GM23338 (cell line): ENCODE data around the gene DLX3. TPM values are rescaled to one million over a fixed set of nuclear protein-coding genes. Genes with fewer than 3 reads are reported as not detected.

Experiments
- ATAC-seq: fragments of 200-7000 bp; cut with Tn5 transposase; 3 replicates; pipeline ENCODE4 v1.9.1; 2020
- DNase-seq: peaks from one replicate; pipeline ENCODE4 v3.0.0-alpha.2; 2015; ENCODE audit warnings: low spot score
- H2AFZ ChIP-seq: fragments of 200-600 bp; sonication (generic); 2 replicates; pipeline ENCODE4 v1.8.0; 2016; ENCODE audit warnings: antibody characterized with exemption, mild to moderate bottlenecking, moderate library complexity
- H3F3A ChIP-seq: fragments of 200-600 bp; sonication (generic); replicated peaks from 2 replicates; pipeline ENCODE4 v1.8.0; 2017; ENCODE audit warnings: antibody characterized with exemption, mixed run types, low read depth
- H3K27ac ChIP-seq: fragments of 200-600 bp; sonication (generic); 2 replicates; pipeline ENCODE4 v1.6.1; 2016; ENCODE audit warnings: low read depth
- H3K27me3 ChIP-seq: fragments of 200-600 bp; sonication (generic); 2 replicates; pipeline ENCODE4 v1.8.0; 2016; ENCODE audit warnings: mild to moderate bottlenecking, mixed run types, moderate library complexity; ENCODE audit not compliant: insufficient read depth
- H3K36me3 ChIP-seq: fragments of 200-600 bp; sonication (generic); 2 replicates; pipeline ENCODE4 v1.8.0; 2016; ENCODE audit warnings: mild to moderate bottlenecking; ENCODE audit not compliant: insufficient read depth
- H3K4me1 ChIP-seq: fragments of 200-600 bp; sonication (generic); 2 replicates; pipeline ENCODE4 v1.8.0; 2016; ENCODE audit warnings: mild to moderate bottlenecking, moderate library complexity; ENCODE audit not compliant: insufficient read depth
- H3K4me2 ChIP-seq: fragments of 200-600 bp; sonication (generic); 2 replicates; pipeline ENCODE4 v1.7.1; 2017; ENCODE audit warnings: mixed run types
- H3K4me3 ChIP-seq: fragments of 200-600 bp; sonication (generic); 2 replicates; pipeline ENCODE4 v1.6.1; 2016; ENCODE audit warnings: mixed run types
- H3K79me2 ChIP-seq: fragments of 200-600 bp; sonication (generic); replicated peaks from 2 replicates; pipeline ENCODE4 v1.8.0; 2017; ENCODE audit warnings: mild to moderate bottlenecking; ENCODE audit not compliant: insufficient read depth
- H3K9me2 ChIP-seq: fragments of 200-600 bp; sonication (generic); 2 replicates; pipeline ENCODE4 v1.8.0; 2017; ENCODE audit not compliant: insufficient read depth
- H4K20me1 ChIP-seq: fragments of 200-600 bp; sonication (generic); replicated peaks from 2 replicates; pipeline ENCODE4 v1.8.0; 2017; ENCODE audit warnings: mild to moderate bottlenecking; ENCODE audit not compliant: insufficient read depth
- H3K27ac Mint-ChIP-seq: 2 replicates; pipeline ENCODE4 v1.8.0; 2020; ENCODE audit warnings: inconsistent platforms, mild to moderate bottlenecking, moderate library complexity, mixed read lengths
- H3K27me3 Mint-ChIP-seq: 3 replicates; pipeline ENCODE4 v1.8.0; 2022; ENCODE audit warnings: low read depth, mild to moderate bottlenecking, moderate library complexity, mixed read lengths, inconsistent platforms; ENCODE audit not compliant: insufficient read depth, poor library complexity
- H3K36me3 Mint-ChIP-seq: 3 replicates; pipeline ENCODE4 v1.8.0; 2021; ENCODE audit warnings: low read depth, mild to moderate bottlenecking, inconsistent platforms, moderate library complexity, mixed read lengths
- H3K4me1 Mint-ChIP-seq: 3 replicates; pipeline ENCODE4 v1.8.0; 2020; ENCODE audit warnings: mild to moderate bottlenecking, inconsistent platforms, mixed read lengths
- H3K4me3 Mint-ChIP-seq: 3 replicates; pipeline ENCODE4 v1.8.0; 2021; ENCODE audit warnings: moderate library complexity, mild to moderate bottlenecking, inconsistent platforms, mixed read lengths
- H3K9me3 Mint-ChIP-seq: 3 replicates; pipeline ENCODE4 v1.8.0; 2020; ENCODE audit warnings: moderate library complexity, mild to moderate bottlenecking, inconsistent platforms, mixed read lengths
- CREB1 ChIP-seq: fragments of 250-450 bp; sonication (Bioruptor Pico); IDR thresholded peaks from 2 replicates; pipeline ENCODE4 v1.5.0; 2020; ENCODE audit warnings: low read depth, mild to moderate bottlenecking, moderate library complexity
- NANOG ChIP-seq: IDR thresholded peaks from 2 replicates; pipeline ENCODE4 v1.6.1; 2016; ENCODE audit warnings: antibody characterized with exemption, borderline replicate concordance
- POLR2AphosphoS5 ChIP-seq: IDR thresholded peaks from 2 replicates; pipeline ENCODE4 v1.6.1; 2016; ENCODE audit warnings: antibody characterized with exemption, low read depth
- STAT1 ChIP-seq: IDR thresholded peaks from one replicate; pipeline ENCODE4 v1.6.1; 2016; ENCODE audit warnings: antibody characterized with exemption; ENCODE audit not compliant: unreplicated experiment
- ZNF331 ChIP-seq: fragments of 250-450 bp; sonication (Bioruptor Pico); IDR thresholded peaks from 2 replicates; pipeline ENCODE4 v1.5.0; 2020; ENCODE audit warnings: low read depth, mild to moderate bottlenecking, moderate library complexity
- polyA plus RNA-seq: library from polyadenylated mRNA; unstranded; fragments of >200 nt; fragmentation: Nextera tagmentation; extraction: Ambion mirVana; gene quantifications from 2 replicates; pipeline ENCODE4 v1.2.1, GENCODE V29; 2016
- total RNA-seq: library from RNA; depleted of rRNA; stranded (reverse); fragments of >200 nt; shearing (Covaris generic); gene quantifications from 2 replicates; pipeline ENCODE4 v1.2.3, GENCODE V29; 2014
- TF ChIP-seq, protein P1 (sequence below): IDR thresholded peaks from one replicate; pipeline ENCODE4 v1.6.1; 2018; ENCODE audit warnings: antibody characterized with exemption; ENCODE audit not compliant: unreplicated experiment
- TF ChIP-seq, protein P2 (sequence below), 2 experiments: fragments of 200-600 bp in 1 of 2; sonication (generic) in 1 of 2; conservative IDR thresholded peaks; 2 replicates each; pipeline versions ENCODE4 v1.5.1 to v1.6.1; 2016 to 2017; ENCODE audit warnings: antibody characterized with exemption in 2 of 2, low read depth in 2 of 2, mild to moderate bottlenecking in 2 of 2, moderate library complexity in 1 of 2
- TF ChIP-seq, protein P3 (sequence below): IDR thresholded peaks from 2 replicates; pipeline ENCODE4 v1.6.1; 2016; ENCODE audit warnings: antibody characterized with exemption
- TF ChIP-seq, protein P4 (sequence below): fragments of 250-450 bp; sonication (Bioruptor Pico); IDR thresholded peaks from 2 replicates; pipeline ENCODE4 v1.5.0; 2020; ENCODE audit warnings: mild to moderate bottlenecking, moderate library complexity

Gene DLX3
- total and polyA plus RNA-seq, 2 experiments from 2014 or later = 0.14 to 0.27 TPM

DNA sequence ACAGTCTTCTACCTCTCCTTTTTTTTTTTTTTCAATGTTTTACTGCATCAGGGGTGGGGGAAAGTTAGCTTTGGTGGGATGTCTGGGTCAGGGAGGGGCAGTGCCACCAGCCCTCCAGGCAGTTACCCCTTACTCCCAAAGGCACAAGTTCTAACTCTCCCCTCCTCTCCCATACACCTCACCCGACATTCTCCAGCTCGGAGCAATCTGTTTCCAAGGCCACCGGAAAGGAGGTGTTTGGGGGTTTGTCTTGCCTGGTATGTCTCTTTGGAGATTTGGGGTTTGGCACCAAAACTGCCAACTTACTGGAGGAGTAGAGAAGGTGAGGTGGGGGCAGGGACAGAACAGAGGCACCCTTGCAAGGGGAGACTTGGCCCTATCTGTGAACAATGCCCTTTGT lies 4.7 kb downstream of the DLX3 start (continued):
- TF ChIP-seq, protein P1, sequence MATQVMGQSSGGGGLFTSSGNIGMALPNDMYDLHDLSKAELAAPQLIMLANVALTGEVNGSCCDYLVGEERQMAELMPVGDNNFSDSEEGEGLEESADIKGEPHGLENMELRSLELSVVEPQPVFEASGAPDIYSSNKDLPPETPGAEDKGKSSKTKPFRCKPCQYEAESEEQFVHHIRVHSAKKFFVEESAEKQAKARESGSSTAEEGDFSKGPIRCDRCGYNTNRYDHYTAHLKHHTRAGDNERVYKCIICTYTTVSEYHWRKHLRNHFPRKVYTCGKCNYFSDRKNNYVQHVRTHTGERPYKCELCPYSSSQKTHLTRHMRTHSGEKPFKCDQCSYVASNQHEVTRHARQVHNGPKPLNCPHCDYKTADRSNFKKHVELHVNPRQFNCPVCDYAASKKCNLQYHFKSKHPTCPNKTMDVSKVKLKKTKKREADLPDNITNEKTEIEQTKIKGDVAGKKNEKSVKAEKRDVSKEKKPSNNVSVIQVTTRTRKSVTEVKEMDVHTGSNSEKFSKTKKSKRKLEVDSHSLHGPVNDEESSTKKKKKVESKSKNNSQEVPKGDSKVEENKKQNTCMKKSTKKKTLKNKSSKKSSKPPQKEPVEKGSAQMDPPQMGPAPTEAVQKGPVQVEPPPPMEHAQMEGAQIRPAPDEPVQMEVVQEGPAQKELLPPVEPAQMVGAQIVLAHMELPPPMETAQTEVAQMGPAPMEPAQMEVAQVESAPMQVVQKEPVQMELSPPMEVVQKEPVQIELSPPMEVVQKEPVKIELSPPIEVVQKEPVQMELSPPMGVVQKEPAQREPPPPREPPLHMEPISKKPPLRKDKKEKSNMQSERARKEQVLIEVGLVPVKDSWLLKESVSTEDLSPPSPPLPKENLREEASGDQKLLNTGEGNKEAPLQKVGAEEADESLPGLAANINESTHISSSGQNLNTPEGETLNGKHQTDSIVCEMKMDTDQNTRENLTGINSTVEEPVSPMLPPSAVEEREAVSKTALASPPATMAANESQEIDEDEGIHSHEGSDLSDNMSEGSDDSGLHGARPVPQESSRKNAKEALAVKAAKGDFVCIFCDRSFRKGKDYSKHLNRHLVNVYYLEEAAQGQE = no peak

DNA sequence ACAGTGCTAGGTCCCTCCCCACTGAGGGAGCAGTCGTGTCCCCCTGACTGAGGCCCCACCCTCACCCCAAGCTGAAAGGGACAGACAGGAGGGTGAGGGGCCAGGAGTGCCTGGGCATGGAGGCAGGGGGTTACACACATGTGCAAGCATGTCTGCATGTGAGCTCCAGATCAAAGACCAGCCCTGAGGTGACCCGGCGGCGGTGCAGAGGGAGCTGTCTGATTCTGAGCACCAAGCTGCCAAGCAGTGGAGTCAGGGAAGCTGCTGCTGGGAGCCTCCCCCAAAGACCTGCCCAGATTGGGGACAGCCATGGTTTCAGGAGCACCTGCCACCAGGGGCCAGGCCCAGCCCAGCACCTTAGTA lies 5.5 kb downstream of the DLX3 start:
- no peaks in the 10 kb centered on the region; the same call in 1 of the 2 replicates for H3F3A ChIP-seq
- H3K4me2 ChIP-seq = no peak overlapping the region
- H3K4me1 Mint-ChIP-seq = peaks cover 18% of the 10 kb centered on the region
- H3K4me1 ChIP-seq = peaks cover 10% of the 10 kb centered on the region
- no peaks in the 10 kb centered on the region for H3K9me3 Mint-ChIP-seq
- no peak overlapping the region for H3K4me3 ChIP-seq
- ATAC-seq (no peak), DNase-seq (peak; percentile 4)
- no peak overlapping the region for H2AFZ ChIP-seq
- H3K27me3 ChIP-seq = peaks cover 97% of the 10 kb centered on the region
- no peaks in the 10 kb centered on the region for H3K36me3 ChIP-seq
- no peaks in the 10 kb centered on the region for H3K79me2 ChIP-seq
- H4K20me1 ChIP-seq = no peaks in the 10 kb centered on the region; the same call in 1 of the 2 replicates
- H3K9me2 ChIP-seq = no peaks in the 10 kb centered on the region
- no peak overlapping the region for H3K27ac Mint-ChIP-seq
- H3K27me3 Mint-ChIP-seq = peaks cover 71% of the 10 kb centered on the region
- no peak overlapping the region for H3K27ac ChIP-seq
- H3K4me3 Mint-ChIP-seq = no peak overlapping the region
- no peaks in the 10 kb centered on the region; the same call in 2 of the 3 replicates for H3K36me3 Mint-ChIP-seq
- no peak for TF ChIP-seq POLR2AphosphoS5
- TF ChIP-seq, protein P2, sequence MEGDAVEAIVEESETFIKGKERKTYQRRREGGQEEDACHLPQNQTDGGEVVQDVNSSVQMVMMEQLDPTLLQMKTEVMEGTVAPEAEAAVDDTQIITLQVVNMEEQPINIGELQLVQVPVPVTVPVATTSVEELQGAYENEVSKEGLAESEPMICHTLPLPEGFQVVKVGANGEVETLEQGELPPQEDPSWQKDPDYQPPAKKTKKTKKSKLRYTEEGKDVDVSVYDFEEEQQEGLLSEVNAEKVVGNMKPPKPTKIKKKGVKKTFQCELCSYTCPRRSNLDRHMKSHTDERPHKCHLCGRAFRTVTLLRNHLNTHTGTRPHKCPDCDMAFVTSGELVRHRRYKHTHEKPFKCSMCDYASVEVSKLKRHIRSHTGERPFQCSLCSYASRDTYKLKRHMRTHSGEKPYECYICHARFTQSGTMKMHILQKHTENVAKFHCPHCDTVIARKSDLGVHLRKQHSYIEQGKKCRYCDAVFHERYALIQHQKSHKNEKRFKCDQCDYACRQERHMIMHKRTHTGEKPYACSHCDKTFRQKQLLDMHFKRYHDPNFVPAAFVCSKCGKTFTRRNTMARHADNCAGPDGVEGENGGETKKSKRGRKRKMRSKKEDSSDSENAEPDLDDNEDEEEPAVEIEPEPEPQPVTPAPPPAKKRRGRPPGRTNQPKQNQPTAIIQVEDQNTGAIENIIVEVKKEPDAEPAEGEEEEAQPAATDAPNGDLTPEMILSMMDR (conservative IDR thresholded peaks at IDR 0.05; ENCODE audit: low read depth in 2 of 2) = no peak
- TF ChIP-seq, protein P3, sequence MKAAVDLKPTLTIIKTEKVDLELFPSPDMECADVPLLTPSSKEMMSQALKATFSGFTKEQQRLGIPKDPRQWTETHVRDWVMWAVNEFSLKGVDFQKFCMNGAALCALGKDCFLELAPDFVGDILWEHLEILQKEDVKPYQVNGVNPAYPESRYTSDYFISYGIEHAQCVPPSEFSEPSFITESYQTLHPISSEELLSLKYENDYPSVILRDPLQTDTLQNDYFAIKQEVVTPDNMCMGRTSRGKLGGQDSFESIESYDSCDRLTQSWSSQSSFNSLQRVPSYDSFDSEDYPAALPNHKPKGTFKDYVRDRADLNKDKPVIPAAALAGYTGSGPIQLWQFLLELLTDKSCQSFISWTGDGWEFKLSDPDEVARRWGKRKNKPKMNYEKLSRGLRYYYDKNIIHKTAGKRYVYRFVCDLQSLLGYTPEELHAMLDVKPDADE = no peak
- TF ChIP-seq, protein P4, sequence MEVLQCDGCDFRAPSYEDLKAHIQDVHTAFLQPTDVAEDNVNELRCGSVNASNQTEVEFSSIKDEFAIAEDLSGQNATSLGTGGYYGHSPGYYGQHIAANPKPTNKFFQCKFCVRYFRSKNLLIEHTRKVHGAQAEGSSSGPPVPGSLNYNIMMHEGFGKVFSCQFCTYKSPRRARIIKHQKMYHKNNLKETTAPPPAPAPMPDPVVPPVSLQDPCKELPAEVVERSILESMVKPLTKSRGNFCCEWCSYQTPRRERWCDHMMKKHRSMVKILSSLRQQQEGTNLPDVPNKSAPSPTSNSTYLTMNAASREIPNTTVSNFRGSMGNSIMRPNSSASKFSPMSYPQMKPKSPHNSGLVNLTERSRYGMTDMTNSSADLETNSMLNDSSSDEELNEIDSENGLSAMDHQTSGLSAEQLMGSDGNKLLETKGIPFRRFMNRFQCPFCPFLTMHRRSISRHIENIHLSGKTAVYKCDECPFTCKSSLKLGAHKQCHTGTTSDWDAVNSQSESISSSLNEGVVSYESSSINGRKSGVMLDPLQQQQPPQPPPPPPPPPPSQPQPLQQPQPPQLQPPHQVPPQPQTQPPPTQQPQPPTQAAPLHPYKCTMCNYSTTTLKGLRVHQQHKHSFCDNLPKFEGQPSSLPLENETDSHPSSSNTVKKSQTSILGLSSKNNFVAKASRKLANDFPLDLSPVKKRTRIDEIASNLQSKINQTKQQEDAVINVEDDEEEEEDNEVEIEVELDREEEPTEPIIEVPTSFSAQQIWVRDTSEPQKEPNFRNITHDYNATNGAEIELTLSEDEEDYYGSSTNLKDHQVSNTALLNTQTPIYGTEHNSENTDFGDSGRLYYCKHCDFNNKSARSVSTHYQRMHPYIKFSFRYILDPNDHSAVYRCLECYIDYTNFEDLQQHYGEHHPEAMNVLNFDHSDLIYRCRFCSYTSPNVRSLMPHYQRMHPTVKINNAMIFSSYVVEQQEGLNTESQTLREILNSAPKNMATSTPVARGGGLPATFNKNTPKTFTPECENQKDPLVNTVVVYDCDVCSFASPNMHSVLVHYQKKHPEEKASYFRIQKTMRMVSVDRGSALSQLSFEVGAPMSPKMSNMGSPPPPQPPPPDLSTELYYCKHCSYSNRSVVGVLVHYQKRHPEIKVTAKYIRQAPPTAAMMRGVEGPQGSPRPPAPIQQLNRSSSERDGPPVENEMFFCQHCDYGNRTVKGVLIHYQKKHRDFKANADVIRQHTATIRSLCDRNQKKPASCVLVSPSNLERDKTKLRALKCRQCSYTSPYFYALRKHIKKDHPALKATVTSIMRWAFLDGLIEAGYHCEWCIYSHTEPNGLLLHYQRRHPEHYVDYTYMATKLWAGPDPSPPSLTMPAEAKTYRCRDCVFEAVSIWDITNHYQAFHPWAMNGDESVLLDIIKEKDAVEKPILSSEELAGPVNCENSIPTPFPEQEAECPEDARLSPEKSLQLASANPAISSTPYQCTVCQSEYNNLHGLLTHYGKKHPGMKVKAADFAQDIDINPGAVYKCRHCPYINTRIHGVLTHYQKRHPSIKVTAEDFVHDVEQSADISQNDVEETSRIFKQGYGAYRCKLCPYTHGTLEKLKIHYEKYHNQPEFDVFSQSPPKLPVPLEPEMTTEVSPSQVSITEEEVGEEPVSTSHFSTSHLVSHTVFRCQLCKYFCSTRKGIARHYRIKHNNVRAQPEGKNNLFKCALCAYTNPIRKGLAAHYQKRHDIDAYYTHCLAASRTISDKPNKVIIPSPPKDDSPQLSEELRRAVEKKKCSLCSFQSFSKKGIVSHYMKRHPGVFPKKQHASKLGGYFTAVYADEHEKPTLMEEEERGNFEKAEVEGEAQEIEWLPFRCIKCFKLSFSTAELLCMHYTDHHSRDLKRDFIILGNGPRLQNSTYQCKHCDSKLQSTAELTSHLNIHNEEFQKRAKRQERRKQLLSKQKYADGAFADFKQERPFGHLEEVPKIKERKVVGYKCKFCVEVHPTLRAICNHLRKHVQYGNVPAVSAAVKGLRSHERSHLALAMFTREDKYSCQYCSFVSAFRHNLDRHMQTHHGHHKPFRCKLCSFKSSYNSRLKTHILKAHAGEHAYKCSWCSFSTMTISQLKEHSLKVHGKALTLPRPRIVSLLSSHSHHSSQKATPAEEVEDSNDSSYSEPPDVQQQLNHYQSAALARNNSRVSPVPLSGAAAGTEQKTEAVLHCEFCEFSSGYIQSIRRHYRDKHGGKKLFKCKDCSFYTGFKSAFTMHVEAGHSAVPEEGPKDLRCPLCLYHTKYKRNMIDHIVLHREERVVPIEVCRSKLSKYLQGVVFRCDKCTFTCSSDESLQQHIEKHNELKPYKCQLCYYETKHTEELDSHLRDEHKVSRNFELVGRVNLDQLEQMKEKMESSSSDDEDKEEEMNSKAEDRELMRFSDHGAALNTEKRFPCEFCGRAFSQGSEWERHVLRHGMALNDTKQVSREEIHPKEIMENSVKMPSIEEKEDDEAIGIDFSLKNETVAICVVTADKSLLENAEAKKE = no peak
- TF ChIP-seq NANOG = no peak
- TF ChIP-seq, protein P1 = no peak
- no peak for TF ChIP-seq STAT1
- TF ChIP-seq ZNF331 = no peak
- TF ChIP-seq CREB1 = no peak
